CD4-positive, alpha-beta memory T cell (primary cell): Measurements from ENCODE around the gene XPR1. TPM values are rescaled to one million over a fixed set of nuclear protein-coding genes. Genes with fewer than 3 reads are reported as not detected.

Experiments
- CTCF ChIA-PET: fragments of 350-600 bp; sonication (Branson Sonifier 250); formaldehyde crosslinking; loops from one replicate; lab custom pipeline; 2021; ENCODE audit warnings: inconsistent platforms; ENCODE audit not compliant: partially characterized antibody; lab: Charles Lee
- POLR2A ChIA-PET: fragments of 350-600 bp; sonication (Branson Sonifier 250); formaldehyde crosslinking; loops from one replicate; lab custom pipeline; 2021; ENCODE audit not compliant: partially characterized antibody; lab: Charles Lee
- DNase-seq, 5 donors: peaks; one replicate each; pipeline versions ENCODE4 v3.0.0 to v3.0.0-alpha.2; 2020 to 2022; ENCODE audit warnings: mixed read lengths in 1 of 5
- H3K27ac ChIP-seq: one replicate; pipeline ENCODE4 v1.7.0; 2013; ENCODE audit warnings: low read depth, low read length
- H3K27me3 ChIP-seq: 2 replicates; pipeline ENCODE4 v1.7.0; 2013; ENCODE audit warnings: mild to moderate bottlenecking, low read length, moderate library complexity; ENCODE audit not compliant: insufficient read depth
- H3K36me3 ChIP-seq: 2 replicates; pipeline ENCODE4 v1.7.0; 2013; ENCODE audit warnings: mild to moderate bottlenecking, low read length, moderate library complexity; ENCODE audit not compliant: insufficient read depth
- H3K4me1 ChIP-seq: 2 replicates; pipeline ENCODE4 v1.7.0; 2013; ENCODE audit warnings: mild to moderate bottlenecking, low read length, moderate library complexity; ENCODE audit not compliant: insufficient read depth
- H3K4me3 ChIP-seq, 2 donors: one replicate each; pipeline ENCODE4 v1.7.0; 2013; ENCODE audit warnings: low read length in 2 of 2, mild to moderate bottlenecking in 1 of 2
- H3K9me3 ChIP-seq, 2 donors: one replicate each; pipeline ENCODE4 v1.7.0; 2013; ENCODE audit warnings: low read length in 2 of 2, control low read depth in 1 of 2; ENCODE audit not compliant: control insufficient read depth in 1 of 2
- H3K27ac Mint-ChIP-seq, 7 donors: one replicate each; pipeline ENCODE4 v1.8.0; 2020 to 2021; ENCODE audit warnings: mixed read lengths in 7 of 7, mild to moderate bottlenecking in 6 of 7, inconsistent platforms in 3 of 7, moderate library complexity in 3 of 7
- H3K27me3 Mint-ChIP-seq, 2 donors: one replicate each; pipeline ENCODE4 v1.8.0; 2020 to 2021; ENCODE audit warnings: mixed read lengths in 2 of 2
- H3K36me3 Mint-ChIP-seq, 2 donors: one replicate each; pipeline ENCODE4 v1.8.0; 2020 to 2021; ENCODE audit warnings: mixed read lengths in 2 of 2, inconsistent platforms in 1 of 2, mild to moderate bottlenecking in 1 of 2
- H3K4me1 Mint-ChIP-seq, 4 donors: one replicate each; pipeline ENCODE4 v1.8.0; 2020 to 2021; ENCODE audit warnings: mixed read lengths in 4 of 4, mild to moderate bottlenecking in 1 of 4
- H3K4me3 Mint-ChIP-seq, 8 donors: one replicate each; pipeline ENCODE4 v1.8.0; 2020 to 2021; ENCODE audit warnings: mixed read lengths in 8 of 8, mild to moderate bottlenecking in 7 of 8, moderate library complexity in 6 of 8, inconsistent platforms in 3 of 8
- H3K9me3 Mint-ChIP-seq, 8 donors: one replicate each; pipeline ENCODE4 v1.8.0; 2020 to 2021; ENCODE audit warnings: mixed read lengths in 8 of 8, mild to moderate bottlenecking in 5 of 8, inconsistent platforms in 3 of 8, moderate library complexity in 1 of 8
- intact Hi-C: fragments of 100-400 bp; cut with micrococcal nuclease; formaldehyde crosslinking; loops from one replicate; pipeline ENCODE4 v1.15.1; 2023
- polyA plus RNA-seq, 2 donors: library from polyadenylated mRNA; unstranded; fragments of 300-500 nt; fragmentation: Illumina TruSeq; gene quantifications; one replicate each; pipeline ENCODE4 v1.2.3, GENCODE V29; 2021
- total RNA-seq, 2 experiments: library from RNA; stranded (reverse); gene quantifications; one replicate each; pipeline ENCODE4 v1.2.3, GENCODE V29; 2021

XPR1 gene
- total and polyA plus RNA-seq, 4 experiments from 2014 or later, result 6.5 to 17.0 (median 12.6) TPM

DNA sequence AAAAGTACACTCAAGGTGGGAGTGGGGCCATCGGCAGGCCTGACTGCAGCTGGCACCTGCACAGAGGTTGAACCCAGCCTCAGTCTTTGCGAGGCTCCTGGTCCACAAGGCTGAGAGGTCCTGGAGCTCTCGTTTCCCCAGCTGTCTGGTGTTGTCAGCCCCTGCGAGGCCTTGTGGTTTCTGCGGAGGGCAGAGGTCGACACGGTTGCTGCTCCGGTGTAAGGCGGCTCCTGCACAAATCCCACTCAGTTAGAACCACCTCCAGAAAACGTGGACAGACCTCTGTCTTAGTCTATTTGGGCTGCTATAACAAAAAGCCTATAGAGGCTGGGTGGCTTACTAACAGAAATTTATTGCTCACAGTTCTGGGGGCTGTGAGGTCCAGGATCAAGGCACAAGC lies 286.7 kb downstream of the XPR1 start:
- no peaks in the 10 kb centered on the region for H3K9me3 Mint-ChIP-seq
- Histone ChIP-seq H3K4me3 (no peak overlapping the region), H3K27me3 (no peaks in the 10 kb centered on the region), H3K9me3 (no peaks in the 10 kb centered on the region), H3K27ac (no peak overlapping the region), H3K36me3 (no peaks in the 10 kb centered on the region), H3K4me1 (no peaks in the 10 kb centered on the region)
- ChIA-PET CTCF (no interaction called here), POLR2A (no interaction called here)
- H3K27me3 Mint-ChIP-seq, result peaks cover 9 to 13% of the 10 kb centered on the region in 2 donors
- no peak overlapping the region for H3K27ac Mint-ChIP-seq
- H3K4me1 Mint-ChIP-seq, result peaks cover 0 to 6% (median 2%) of the 10 kb centered on the region in 4 donors
- H3K36me3 Mint-ChIP-seq, result no peaks in the 10 kb centered on the region
- intact Hi-C loops, result no loop called here
- no peak for DNase-seq
- H3K4me3 Mint-ChIP-seq, result no peak overlapping the region

DNA sequence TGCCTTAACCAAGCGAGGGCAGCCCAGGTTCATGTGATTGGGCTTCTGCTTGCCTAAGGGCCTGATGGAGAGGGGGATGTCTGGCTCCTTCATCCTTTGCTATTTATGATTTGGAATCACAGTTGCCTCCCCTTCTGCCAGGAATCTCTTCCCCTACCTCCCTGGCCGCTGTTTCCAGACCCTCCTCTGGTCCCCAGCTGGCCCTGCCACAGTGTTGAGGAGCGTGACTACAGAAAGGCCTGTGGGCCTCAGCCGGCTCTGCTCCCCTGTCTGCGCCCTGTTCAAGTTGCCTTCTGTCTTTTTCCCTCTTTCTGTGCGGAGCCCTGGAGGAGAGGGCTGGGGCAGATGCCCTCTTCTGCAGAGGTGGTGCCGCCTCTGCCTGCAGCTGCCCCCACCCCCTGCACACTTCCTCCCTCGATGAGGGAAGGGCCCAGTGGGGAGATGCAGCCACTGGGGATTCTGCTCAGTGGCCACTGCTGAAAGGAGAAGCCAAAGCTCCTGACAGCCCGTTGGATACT lies 287.4 kb downstream of the XPR1 start:
- Mint-ChIP-seq H3K27ac (no peak overlapping the region), H3K4me1 (no peaks in the 10 kb centered on the region), H3K4me3 (peak overlapping the region in 1 of 8 donors; percentile 32), H3K27me3 (peaks cover 2 to 13% of the 10 kb centered on the region in 2 donors), H3K36me3 (no peaks in the 10 kb centered on the region), H3K9me3 (no peaks in the 10 kb centered on the region)
- CTCF ChIA-PET, result no interaction called here
- Histone ChIP-seq H3K4me3 (no peak overlapping the region), H3K36me3 (no peaks in the 10 kb centered on the region), H3K4me1 (no peaks in the 10 kb centered on the region), H3K27ac (no peak overlapping the region), H3K9me3 (no peaks in the 10 kb centered on the region), H3K27me3 (no peaks in the 10 kb centered on the region)
- DNase-seq, result no peak
- intact Hi-C loops, result no loop called here
- POLR2A ChIA-PET, result no interaction called here

DNA sequence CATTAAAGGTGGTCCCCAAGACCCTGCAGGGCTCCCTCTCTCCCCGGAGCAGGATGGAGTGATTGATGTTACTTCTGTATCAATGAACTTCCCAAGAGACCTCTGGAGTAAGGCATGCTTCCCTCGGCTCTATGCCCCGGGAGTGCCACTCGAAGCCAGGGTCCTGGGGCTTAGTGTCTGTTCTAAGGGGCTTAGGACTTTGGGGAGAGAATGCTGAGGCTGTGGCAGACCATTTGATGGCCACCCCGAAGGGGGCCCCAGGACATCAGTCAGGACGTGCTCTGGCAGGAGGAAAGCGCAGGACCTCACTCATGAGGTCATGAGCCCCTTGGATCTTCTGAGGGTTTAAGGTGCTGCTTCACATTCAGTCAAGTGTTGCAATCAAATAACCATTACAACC lies 288.4 kb downstream of the XPR1 start:
- no peaks in the 10 kb centered on the region for H3K36me3 ChIP-seq
- no peak overlapping the region for H3K4me3 Mint-ChIP-seq
- H3K27ac Mint-ChIP-seq, result no peak overlapping the region
- no peaks in the 10 kb centered on the region for H3K9me3 Mint-ChIP-seq
- no peaks in the 10 kb centered on the region for H3K4me1 Mint-ChIP-seq
- DNase-seq, result no peak
- no peaks in the 10 kb centered on the region for H3K27me3 ChIP-seq
- H3K4me1 ChIP-seq, result no peaks in the 10 kb centered on the region
- CTCF ChIA-PET, result no interaction called here
- no peak overlapping the region for H3K4me3 ChIP-seq
- POLR2A ChIA-PET, result no interaction called here
- intact Hi-C loops, result no loop called here
- no peaks in the 10 kb centered on the region for H3K9me3 ChIP-seq
- H3K27ac ChIP-seq, result no peak overlapping the region
- H3K27me3 Mint-ChIP-seq, result peaks cover 4 to 12% of the 10 kb centered on the region in 2 donors
- no peaks in the 10 kb centered on the region for H3K36me3 Mint-ChIP-seq

DNA sequence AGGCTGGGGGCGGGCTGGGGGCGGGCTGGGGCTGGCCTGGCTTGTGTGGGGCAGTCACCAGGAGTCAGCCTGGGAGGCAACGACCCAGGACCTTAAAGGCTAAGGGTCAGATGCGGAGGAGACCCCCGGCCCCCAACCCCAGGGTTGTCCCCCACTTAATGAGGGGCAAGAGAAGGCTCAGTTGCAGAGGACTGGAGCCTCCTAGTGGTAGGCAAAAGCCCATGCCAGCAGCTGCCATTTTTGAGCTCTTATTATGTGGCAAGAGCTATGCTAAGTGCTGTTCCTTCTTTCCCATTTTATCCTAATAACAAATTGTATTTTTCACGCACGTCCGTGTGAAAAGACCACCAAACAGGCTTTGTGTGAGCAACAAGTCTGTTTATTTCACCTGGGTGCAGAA lies 288.9 kb downstream of the XPR1 start:
- intact Hi-C loops, result no loop called here
- Histone ChIP-seq H3K27me3 (no peaks in the 10 kb centered on the region), H3K27ac (no peak overlapping the region), H3K9me3 (no peaks in the 10 kb centered on the region), H3K4me3 (no peak overlapping the region), H3K4me1 (no peaks in the 10 kb centered on the region), H3K36me3 (no peaks in the 10 kb centered on the region)
- DNase-seq, result no peak
- no peak overlapping the region for H3K4me3 Mint-ChIP-seq
- no peak overlapping the region for H3K27ac Mint-ChIP-seq
- CTCF ChIA-PET, result no interaction called here
- POLR2A ChIA-PET, result no interaction called here
- no peaks in the 10 kb centered on the region for H3K36me3 Mint-ChIP-seq
- H3K27me3 Mint-ChIP-seq, result peaks cover 5 to 9% of the 10 kb centered on the region in 2 donors
- H3K4me1 Mint-ChIP-seq, result no peaks in the 10 kb centered on the region
- no peaks in the 10 kb centered on the region for H3K9me3 Mint-ChIP-seq

DNA sequence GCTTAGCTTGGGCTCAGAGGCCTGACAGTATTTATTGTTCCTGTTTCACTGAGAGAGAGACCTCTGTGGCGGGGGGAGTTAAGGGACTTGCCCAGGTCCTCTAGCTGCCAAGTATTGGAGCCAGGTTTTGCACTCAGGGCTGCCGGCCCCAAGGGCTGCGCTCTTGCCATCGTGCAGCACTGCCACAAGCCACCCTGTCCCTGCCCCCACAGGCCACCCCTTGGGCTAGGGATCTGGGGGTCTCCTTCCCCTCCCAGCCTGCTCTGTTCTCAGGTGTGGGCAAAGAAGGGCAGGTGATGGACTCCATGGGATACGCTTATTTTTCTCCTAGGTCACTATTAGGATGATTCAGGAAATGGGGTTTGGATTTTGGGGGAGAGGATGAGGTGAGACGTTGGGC lies 289.6 kb downstream of the XPR1 start:
- Mint-ChIP-seq H3K36me3 (no peaks in the 10 kb centered on the region), H3K27me3 (peaks cover 5 to 7% of the 10 kb centered on the region in 2 donors), H3K27ac (no peak overlapping the region), H3K9me3 (no peaks in the 10 kb centered on the region), H3K4me1 (no peaks in the 10 kb centered on the region), H3K4me3 (no peak overlapping the region)
- intact Hi-C loops, result no loop called here
- H3K9me3 ChIP-seq, result no peaks in the 10 kb centered on the region
- no peak overlapping the region for H3K27ac ChIP-seq
- H3K4me1 ChIP-seq, result no peaks in the 10 kb centered on the region
- H3K36me3 ChIP-seq, result no peaks in the 10 kb centered on the region
- no peak overlapping the region for H3K4me3 ChIP-seq
- POLR2A ChIA-PET, result no interaction called here
- CTCF ChIA-PET, result no interaction called here
- H3K27me3 ChIP-seq, result no peaks in the 10 kb centered on the region
- no peak for DNase-seq

DNA sequence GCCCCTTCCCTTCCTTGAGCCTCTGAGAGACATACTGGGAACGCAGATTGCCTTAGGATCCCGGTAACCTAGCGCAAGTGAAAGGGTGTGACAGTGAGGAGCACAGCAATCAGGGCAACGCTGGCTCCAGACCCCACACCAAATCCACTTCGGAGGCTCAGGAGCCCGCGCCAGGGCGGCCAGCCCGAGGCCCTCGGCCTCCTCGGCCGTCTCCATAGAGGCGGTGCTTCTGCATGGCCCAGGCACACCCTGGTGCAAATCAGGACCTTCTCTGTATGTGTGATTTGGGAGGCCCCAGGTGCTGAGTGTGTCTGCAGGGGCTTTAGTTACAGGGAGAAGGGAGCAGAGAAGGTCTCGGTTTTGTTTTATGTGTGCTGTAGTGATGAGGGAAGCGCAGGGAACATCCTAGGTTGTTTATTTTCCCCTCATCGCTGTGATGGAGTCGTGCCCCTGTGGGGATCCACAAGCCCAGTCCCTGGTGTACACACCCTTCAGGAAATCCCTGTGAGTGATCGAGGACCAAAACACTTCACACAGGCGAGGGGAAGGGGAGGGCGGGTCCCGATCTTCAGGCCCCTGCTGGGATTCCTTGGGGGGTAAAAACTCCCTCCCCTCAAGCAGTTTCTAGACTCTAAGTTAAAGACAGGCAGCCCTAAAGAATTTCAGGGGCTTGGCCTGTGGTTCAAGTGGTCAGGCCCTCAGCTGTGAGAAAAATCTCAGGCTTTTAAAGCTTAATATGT lies 290.2 kb downstream of the XPR1 start:
- H3K27me3 Mint-ChIP-seq, result peaks cover 5 to 7% of the 10 kb centered on the region in 2 donors
- no peak for DNase-seq
- no peaks in the 10 kb centered on the region for H3K9me3 Mint-ChIP-seq
- H3K27ac ChIP-seq, result no peak overlapping the region
- no peaks in the 10 kb centered on the region for H3K27me3 ChIP-seq
- H3K4me1 Mint-ChIP-seq, result no peaks in the 10 kb centered on the region
- no peaks in the 10 kb centered on the region for H3K36me3 ChIP-seq
- no peak overlapping the region for H3K4me3 ChIP-seq
- no peaks in the 10 kb centered on the region for H3K4me1 ChIP-seq
- ChIA-PET POLR2A (no interaction called here), CTCF (no interaction called here)
- no peaks in the 10 kb centered on the region for H3K9me3 ChIP-seq
- no peak overlapping the region for H3K27ac Mint-ChIP-seq
- intact Hi-C loops, result no loop called here
- H3K4me3 Mint-ChIP-seq, result no peak overlapping the region
- no peaks in the 10 kb centered on the region for H3K36me3 Mint-ChIP-seq

DNA sequence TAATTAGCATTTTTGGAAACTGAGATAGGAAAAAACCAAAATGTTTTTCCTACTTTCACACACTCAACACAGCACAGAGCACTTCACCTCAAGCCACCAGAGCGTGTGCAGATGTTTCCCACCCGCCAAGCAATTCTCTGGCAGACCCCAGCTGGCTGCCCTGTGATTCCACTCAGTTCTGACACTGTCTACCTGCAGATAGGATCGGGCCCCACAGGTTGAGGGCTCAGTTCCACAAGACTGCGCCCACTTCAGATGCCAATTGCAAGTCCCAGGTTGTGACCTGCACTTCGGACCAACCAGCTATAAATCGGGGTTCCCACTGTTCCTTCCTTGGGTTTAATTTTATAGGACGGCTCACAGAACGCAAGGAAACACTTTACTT lies 290.8 kb downstream of the XPR1 start:
- CTCF ChIA-PET, result no interaction called here
- no peak overlapping the region for H3K4me3 Mint-ChIP-seq

More for the DNA sequence above, 290.8 kb downstream of the XPR1 start:
- Mint-ChIP-seq H3K9me3 (no peaks in the 10 kb centered on the region), H3K27ac (no peak overlapping the region), H3K36me3 (no peaks in the 10 kb centered on the region), H3K27me3 (peaks cover 5 to 7% of the 10 kb centered on the region in 2 donors), H3K4me1 (no peaks in the 10 kb centered on the region)
- no peak for DNase-seq
- Histone ChIP-seq H3K27me3 (no peaks in the 10 kb centered on the region), H3K4me1 (no peaks in the 10 kb centered on the region), H3K36me3 (no peaks in the 10 kb centered on the region), H3K9me3 (no peaks in the 10 kb centered on the region), H3K27ac (no peak overlapping the region), H3K4me3 (no peak overlapping the region)
- intact Hi-C loops, result no loop called here
- POLR2A ChIA-PET, result no interaction called here
